Kidney glomerular epithelial cell (primary cell): ENCODE results near the gene PRDM11.
A peak's percentile ranks its signal among the peaks of the same experiment; 100 is the strongest.

Experiments
- DNase-seq: peaks from one replicate; lab custom pipeline; 2025; lab: John Stamatoyannopoulos, UW

PRDM11 gene

DNA sequence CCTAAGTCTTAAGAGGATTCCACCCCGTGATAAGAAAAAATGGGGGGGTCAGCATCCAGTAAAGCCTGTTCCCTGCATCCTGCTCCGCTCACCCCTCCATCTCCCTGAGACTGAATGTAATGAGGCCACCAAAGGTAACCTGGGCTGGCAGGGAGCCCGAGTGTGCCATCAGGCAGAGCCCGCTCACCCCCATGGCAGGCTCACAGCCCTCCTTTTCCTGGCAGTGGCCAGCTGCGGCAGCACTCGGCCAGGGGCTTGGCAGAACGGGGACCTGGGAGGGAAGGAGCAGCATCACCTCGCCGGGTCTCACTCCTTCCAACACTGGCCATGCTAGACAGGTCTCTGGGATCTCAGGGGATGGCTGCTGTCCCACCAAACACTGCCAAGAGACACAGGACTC is 64.4 kb downstream of the PRDM11 start:
- no peak for DNase-seq

DNA sequence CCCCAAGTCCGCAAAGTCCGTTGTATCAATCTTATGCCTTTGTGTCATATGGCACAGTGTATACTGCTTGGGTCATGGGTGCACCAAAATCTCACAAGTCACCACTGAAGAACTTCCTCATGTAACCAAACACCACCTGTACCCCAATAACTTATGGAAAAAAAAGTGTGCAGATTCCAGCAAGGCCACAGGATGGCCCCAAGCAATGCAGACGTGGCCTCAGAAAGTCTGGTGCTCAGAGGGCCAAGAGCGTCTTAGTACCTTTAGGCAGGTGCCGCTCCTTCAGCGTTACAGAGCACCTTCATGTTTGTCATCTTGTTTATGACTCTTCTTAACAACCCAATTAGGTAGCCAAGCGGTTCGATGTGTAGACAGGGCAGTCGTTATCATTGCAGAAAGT is 65.3 kb downstream of the PRDM11 start:
- DNase-seq = no peak

DNA sequence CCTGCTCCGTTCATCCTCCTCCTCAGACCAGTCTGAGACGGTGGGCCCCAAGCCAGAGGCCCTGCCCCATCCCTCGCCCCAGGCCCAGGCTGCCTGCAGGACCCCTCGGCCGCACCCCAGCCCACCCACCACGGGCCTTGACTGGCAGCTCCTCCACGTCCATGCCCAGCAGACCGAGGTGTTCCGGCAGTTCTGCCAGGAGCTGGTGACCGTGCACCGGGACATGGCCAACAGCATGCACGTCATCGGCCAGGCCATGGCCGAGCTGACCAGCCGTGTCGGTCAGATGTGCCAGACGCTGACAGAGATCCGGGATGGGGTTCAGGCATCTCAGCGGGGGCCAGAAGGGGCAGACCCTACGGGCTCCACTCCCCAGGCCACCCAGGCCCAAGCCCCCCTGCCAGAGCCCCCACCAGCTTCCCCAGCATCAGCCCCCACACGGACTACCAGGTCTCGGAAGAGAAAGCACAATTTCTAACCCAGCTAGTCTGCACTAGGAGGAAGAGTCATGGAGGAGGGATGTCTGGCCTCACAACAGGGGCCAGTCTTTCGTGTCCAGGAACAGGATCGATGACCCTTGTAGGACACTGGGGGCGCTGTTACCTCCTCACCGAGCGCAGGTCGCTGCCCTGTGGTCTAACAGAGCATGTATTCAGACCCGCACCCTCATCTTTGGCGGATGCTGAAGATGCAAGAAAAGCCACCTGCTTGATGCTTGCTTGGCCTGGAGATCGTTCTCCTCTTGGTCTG is 66.3 kb downstream of the PRDM11 start:
- no peak for DNase-seq

DNA sequence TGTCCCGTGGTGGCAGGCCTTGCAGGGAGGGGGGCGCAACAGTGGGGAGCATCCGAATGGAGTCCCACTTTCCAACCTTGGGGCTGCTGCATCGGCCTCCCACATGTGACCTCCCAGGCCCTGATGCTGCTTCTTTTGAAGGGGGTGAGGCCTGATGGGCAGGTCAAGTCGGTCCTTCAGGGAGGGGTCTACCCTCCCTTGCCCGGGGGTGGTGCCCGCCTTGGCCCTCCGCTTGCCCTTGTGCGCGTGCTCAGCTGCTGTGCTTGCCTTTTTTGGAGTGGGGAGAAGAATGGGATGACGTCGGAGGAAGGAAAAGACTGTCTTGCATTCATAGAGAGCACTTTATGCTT is 66.9 kb downstream of the PRDM11 start:
- no peak for DNase-seq

DNA sequence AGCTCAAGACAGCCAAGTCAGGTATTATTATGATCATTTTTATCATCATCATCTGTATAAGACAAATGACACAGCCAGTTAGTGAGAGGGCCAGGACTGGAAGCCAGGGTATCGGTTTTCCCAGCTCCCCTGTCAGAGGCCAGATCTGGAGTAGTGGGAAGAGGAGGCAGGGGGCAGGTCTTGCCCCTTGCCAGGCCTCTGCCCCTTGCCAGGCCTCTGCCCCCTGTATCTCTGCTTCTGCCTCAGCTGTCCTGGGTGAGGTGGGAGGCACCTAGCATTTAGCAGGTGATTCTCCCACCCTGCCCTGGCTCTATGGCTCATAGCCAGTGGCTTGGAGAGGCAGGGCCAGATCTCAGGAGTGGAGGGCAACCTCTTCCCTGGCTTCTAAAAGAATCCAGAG is 67.3 kb downstream of the PRDM11 start:
- no peak for DNase-seq

DNA sequence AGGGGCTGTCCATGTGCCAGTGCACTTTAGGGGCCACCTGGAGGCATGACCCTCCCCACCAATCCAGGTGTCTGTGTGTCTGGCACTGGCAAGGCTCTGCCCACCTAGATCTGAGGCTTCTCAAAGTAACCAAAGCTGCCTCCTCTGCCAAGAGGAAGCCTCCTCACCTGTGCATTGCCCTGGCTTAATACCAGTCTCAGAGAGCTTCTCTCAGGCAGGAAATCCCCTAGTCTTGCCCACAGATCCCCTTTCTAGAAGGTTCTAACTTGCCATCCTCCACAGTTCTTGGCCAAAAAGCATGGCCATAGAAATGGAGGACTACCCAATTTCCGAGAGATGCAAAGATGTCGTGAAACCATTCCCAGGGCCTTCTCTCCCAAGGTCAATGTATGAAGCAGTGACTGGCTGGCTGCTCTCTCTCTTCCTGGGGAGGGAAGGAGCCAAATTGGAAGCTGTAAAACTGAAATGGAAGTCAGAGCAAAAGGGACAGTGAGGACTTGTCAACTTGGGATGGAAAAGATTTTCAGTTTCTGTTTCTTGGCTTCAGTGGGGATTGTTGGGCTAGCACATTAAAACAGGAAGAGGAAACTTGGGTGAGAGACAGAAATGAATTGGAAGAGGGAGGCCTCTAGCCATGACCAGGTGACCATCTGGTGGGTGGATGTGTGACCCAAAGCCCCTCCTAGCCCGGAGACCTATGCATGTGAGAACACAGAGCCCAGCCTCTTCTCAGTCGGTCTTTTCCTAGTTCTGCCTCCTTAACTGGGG is 68.8 kb downstream of the PRDM11 start:
- DNase-seq = no peak

DNA sequence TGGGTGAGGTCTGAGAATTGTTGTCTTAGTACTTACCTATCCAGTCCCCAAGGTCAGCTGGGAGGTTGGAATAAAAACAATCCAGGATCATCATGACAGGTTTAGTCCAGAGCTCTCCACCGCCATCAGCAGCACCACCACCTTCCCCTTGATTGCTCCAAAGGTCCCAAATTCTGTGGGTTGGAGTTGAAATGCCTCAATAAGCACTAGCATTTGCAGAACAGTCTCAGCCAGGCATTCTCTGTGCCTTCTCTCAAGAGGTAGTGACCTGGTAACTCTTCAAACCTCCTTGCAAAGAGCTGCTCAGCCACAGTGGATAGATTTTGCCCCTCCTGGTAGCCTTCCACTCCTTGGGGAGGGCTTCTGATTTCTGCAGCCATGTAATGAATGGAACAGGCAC is 69.6 kb downstream of the PRDM11 start:
- DNase-seq = no peak

DNA sequence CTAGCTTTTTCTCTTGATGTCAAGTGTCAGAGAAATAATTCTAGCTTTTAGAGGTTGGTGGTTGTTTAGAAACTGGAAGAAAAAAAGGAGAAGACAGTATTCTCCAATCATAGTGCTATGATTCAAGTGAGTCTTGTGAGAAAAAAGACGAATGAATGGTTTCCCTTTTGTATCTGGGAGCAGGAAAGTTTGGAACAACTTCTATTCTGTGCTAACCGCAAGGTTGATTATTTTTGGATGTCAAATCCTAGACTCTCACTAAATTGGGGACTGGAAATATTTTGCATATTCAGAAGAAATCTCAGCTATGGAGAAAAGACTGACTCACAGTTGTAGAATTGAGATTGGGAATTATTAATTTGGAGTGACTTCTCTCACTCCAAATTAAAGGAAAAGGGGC is 70.5 kb downstream of the PRDM11 start:
- DNase-seq = no peak

DNA sequence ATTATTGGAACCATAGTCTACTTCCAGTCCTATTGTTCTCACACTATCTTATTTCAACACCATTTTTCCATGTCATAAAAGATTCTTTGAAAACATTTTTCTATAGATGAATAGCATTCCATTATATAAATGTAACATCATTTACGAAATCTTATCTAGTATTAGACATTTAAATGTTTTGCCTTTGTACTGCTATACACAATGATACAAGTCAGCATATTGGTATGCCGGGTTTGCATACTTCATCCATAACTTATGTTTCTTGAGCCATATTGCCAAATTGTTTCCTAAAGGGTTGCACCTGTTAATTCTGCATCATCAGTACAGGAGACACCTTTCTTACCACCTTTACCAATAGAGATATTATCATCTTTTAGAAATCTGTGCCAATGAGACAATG is 71.6 kb downstream of the PRDM11 start:
- no peak for DNase-seq

DNA sequence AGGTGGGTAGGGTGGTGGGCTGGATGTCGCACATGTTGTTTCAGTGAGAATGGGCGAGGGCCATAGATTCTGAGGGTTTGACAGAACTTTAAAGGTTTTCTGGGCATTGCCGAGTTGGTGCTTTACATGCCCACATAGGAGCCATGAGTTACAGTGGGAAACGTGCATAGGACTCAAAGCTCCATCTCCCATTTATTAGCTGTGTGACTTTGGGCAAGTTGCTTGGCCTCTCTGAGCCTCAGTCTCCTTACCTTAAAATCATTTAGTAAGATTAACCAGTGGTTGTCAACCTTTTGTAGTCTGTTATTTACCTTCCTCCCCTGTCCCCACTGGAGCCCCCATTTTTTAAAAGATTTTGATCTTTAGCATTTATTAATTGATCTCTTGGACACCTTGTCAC is 72.3 kb downstream of the PRDM11 start:
- no peak for DNase-seq

DNA sequence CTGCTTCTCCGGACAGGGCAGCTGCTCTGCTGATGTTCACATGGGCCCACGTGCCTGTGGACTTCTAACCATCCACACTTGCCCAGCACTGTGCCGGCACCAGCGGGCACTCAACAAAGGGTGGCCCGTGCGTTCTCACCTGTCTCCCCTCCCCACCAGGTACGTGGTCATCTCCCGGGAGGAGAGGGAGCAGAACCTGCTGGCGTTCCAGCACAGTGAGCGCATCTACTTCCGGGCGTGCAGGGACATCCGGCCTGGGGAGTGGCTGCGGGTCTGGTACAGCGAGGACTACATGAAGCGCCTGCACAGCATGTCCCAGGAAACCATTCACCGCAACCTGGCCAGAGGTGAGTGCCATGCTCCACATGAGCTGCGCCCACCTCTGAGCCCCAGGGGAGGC is 73.0 kb downstream of the PRDM11 start:
- no peak for DNase-seq

DNA sequence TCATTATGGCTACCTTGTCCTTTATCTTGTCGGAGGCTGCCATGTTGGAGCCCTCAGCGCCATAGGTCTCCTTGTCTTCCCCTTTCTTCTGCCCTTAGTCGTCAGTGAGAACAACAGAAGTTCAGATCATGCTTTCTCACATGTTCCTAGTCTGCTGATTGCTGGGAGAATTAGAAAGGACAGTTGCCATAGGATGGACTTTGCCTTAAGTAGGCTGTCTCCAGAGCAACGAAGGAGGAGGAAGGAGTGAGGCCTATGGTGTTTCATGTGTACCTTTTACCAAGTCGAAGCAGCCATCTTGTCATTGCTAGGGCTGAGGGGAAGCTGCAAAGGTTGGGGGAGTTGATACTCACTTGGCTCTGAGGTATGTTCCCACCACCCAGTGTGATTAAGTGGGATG is 77.1 kb downstream of the PRDM11 start:
- no peak for DNase-seq

DNA sequence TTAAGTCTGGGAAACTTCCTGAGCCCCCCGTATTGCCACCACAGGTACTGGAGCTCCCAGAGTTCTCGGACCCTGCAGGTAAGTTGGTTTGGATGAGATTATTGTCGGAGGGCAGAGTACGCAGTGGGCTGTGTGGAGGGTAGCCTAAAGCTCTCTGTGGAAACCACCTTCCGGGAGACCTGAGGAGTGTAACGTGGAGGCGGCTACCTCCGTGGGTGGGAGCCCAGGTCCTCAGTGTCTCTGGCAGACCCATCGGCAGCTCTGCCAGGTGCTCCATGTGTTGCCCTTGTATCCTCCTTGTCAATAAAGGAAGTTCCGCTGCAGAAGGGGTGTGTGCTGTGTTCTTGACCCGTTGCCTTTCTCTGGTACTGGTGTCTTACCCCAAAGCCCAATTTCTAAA is 78.3 kb downstream of the PRDM11 start:
- DNase-seq = no peak

DNA sequence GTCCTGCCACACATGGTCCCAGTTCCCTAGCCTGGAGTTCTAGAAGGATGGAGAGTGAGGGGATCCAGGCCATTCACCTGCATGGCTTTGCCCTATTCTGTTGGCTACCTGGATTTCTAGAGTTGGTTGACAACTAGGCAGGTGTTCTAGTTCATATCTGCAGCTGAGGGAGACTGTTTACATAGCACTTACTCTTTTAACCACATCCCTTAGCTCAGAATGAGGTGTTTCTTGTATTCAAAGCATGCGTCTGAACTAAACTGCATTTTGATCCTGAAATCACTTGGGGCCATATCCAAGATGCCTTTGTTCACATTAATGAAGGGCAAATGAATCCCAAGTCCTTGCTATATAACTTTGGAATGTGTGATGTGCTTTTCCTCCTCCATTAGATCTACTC is 78.8 kb downstream of the PRDM11 start:
- no peak for DNase-seq

DNA sequence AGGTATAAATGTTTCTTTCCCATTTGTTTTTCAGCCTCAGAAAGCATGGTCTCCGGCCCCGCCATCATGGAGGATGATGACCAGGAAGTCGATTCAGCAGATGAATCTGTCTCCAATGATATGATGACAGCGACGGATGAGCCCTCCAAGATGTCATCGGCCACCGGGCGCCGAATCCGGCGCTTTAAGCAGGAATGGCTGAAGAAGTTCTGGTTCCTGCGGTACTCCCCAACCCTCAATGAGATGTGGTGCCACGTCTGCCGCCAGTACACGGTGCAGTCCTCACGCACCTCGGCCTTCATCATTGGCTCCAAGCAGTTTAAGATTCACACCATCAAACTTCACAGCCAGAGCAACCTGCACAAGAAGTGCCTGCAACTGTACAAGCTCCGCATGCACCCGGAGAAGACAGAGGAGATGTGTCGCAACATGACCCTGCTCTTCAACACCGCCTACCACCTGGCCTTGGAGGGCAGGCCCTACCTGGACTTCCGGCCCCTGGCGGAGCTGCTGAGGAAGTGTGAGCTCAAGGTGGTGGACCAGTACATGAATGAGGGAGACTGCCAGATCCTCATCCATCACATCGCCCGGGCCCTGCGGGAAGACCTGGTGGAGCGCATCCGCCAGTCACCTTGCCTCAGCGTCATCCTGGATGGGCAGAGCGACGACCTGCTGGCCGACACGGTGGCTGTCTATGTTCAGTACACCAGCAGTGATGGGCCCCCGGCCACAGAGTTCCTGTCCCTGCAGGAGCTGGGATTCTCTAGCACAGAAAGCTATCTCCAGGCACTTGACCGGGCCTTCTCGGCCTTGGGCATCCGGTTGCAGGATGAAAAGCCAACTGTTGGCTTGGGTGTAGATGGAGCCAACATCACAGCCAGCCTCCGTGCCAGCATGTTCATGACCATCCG is 79.8 kb downstream of the PRDM11 start:
- no peak for DNase-seq

DNA sequence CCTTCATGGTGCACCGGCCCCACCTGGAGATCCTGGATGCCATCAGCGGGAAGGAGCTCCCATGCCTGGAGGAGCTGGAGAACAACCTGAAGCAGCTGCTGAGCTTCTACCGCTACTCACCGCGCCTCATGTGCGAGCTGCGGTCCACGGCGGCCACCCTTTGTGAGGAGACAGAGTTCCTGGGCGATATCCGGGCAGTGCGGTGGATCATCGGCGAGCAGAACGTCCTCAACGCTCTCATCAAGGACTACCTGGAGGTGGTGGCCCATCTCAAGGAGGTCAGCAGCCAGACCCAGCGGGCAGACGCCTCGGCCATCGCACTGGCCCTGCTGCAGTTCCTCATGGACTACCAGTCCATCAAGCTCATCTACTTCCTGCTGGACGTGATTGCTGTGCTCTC is 80.5 kb downstream of the PRDM11 start:
- DNase-seq = no peak

DNA sequence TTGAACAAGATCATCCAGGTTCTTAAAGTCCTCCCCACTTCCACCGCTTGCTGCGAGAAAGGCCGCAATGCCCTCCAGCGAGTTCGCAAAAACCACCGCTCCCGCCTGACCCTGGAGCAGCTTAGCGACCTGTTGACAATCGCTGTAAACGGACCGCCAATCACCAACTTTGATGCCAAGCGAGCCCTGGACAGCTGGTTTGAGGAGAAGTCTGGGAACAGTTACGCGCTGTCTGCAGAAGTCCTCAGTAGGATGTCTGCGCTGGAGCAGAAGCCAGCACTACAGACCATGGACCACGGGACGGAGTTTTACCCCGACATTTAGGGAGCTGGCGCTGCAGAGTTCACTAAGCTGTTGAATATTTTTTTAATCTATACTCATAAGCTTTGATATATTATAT is 81.4 kb downstream of the PRDM11 start:
- no peak for DNase-seq

DNA sequence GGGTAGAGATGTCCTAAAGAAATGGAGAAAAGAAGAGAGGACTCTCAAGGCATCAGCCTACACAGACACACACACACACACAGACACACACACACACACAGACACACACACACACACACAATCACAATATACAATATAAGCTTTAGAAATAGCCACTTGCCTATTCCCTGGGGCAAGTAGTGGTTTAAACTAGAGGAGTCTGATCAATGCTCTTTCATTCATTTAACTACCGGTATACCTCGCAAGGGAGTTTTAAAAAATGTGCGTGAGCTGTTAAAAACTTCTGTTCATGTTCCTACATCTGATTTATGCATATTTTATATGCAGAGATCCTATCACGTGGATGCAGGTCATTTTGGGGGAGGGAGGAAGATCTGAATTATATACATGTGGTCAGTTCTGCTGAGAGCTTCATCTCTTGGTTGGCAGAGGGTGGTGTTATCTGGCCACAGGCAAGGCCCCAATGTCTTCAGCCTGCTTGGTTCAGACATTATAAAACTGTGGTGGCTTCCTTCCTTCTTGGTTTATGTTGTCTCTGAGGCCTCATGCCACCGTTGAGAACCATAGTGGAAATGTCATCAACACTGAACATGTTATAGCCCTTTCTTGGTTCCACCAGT is 83.1 kb downstream of the PRDM11 start:
- DNase-seq = no peak

DNA sequence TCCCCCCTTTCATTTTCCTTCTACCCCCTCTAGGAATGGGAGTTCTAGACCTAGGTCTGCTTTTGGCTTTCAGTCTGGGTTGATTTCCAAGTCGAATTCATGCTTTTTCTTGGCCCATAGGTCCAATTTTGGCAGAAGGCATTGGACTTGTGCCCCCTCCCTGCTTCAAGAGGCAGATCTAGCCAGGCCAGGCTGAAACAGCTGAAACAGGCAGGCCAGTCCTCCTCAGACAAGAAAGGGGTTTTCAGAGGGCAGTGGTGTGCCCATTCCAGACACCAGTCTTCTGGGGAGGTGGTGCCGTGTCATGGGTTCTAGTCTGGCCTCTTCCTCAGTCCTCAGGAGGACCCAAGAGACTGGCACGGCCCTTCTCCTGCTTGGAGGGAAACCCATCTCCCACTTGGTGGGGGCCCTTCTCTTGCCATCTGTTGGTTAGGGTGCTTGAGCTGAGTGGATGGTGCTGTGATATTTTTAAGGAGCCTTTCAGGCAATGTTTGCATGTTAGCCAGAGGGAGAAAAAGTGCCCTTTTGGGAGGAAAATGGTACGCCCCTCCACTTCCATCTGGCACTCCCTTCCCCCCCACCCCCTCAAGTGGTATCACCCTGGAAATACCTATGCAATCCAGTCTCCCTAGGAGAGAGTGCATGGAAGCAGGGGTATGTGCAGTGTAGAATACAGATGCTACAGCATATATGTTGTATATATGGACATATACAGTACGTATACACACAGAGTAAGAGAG is 86.1 kb downstream of the PRDM11 start:
- DNase-seq = no peak

DNA sequence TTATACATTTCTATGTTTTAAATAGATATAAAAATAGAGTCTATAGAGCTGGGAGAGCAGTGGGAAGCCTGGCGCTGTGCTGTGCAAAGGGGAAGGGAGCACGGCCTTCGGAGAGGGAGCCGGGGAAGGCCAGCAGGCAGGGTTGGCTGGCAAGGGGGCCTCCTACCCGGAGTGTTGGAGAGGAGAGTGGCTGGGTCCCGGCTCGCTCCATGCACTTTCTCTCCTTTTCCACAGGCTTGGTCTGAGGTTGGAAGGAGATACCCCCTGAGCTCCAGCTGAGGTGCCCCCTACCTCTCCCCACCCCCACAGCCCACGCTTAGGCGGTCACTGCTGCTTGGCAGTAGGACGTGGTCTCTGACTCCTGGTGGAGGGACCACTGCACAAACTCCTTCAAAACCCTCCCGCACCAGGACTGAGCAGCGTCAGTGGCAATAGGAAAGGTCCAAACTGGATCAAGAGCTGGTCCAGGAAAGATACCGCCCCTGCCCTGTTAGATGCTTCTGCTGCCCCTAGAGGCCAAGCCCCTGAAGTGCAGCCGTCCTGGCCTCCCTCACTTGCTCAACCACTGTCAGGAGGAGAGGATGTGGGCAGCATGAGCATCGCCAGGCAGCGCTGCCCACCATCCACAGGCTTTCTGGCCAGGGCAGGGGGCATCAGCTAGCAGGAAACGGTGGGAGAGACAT is 86.8 kb downstream of the PRDM11 start:
- DNase-seq = peak; percentile 4

DNA sequence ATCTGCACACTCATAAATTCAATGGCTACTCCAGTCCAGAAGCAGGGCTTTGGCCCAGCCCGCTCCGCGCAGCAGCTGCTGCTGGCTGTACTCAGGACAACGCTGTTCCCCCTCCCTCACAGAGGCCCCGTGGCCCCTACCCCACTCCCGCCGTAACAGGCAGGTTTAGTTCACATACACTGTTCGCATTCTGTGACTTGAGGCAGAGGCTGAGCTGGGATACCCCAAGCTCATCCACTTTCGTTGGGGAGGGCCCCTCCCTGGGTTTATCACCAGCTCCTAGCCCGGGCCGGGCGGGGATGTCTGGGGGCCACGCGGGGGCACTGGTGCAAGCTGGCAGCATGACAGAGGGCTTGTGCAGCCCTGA is 87.3 kb downstream of the PRDM11 start:
- DNase-seq = no peak
